OCI-LY7 (cell line): Measurements from ENCODE around the gene PSMB11. TPM values are rescaled to one million over a fixed set of nuclear protein-coding genes. Genes with fewer than 3 reads are reported as not detected.
"Not testable (repeated sequence)": the region's sequence is repeated elsewhere in the genome, so short reads cannot be mapped to it uniquely, and the experiment has no call there.

Experiments used
- BruUV-seq: library from RNA; stranded (reverse); fragments of 400-500 nt; replicated peaks from 2 replicates; lab custom pipeline; 2021; lab: Mats Ljungman, UMichigan
- CTCF ChIA-PET: fragments of 300-600 bp; sonication (Branson Sonifier 250); formaldehyde crosslinking; loops from one replicate; lab custom pipeline; 2022; ENCODE audit warnings: antibody characterized with exemption; ENCODE audit not compliant: unreplicated experiment; lab: Charles Lee
- POLR2A ChIA-PET: fragments of 300-600 bp; sonication (Branson Sonifier 250); formaldehyde crosslinking; loops from one replicate; lab custom pipeline; 2022; ENCODE audit warnings: antibody characterized with exemption; lab: Charles Lee
- DNase-seq: peaks from one replicate; pipeline ENCODE4 v3.0.0-alpha.2; 2015; ENCODE audit warnings: low spot score
- H2AFZ ChIP-seq: fragments of 200-600 bp; sonication (generic), shearing (Covaris generic); 2 replicates; pipeline ENCODE4 v1.6.1; 2014; ENCODE audit warnings: mild to moderate bottlenecking, antibody characterized with exemption, low read length, moderate library complexity
- H3K27ac ChIP-seq: fragments of 200-600 bp; sonication (generic); 2 replicates; pipeline ENCODE4 v1.5.1; 2014; ENCODE audit warnings: mixed run types, low read depth, mild to moderate bottlenecking, moderate library complexity, low read length, inconsistent platforms; ENCODE audit not compliant: poor library complexity, severe bottlenecking
- H3K36me3 ChIP-seq: fragments of 200-600 bp; sonication (generic); 2 replicates; pipeline ENCODE4 v1.6.1; 2014; ENCODE audit warnings: mild to moderate bottlenecking, antibody characterized with exemption, low read length, moderate library complexity, mixed read lengths; ENCODE audit not compliant: insufficient read depth
- H3K4me1 ChIP-seq: fragments of 200-600 bp; sonication (generic); 2 replicates; pipeline ENCODE4 v1.5.1; 2014; ENCODE audit warnings: mild to moderate bottlenecking, low read length; ENCODE audit not compliant: insufficient read depth, poor library complexity, severe bottlenecking
- H3K4me2 ChIP-seq: fragments of 200-600 bp; sonication (generic); 2 replicates; pipeline ENCODE4 v1.6.1; 2014; ENCODE audit warnings: mild to moderate bottlenecking, low read length
- H3K4me3 ChIP-seq: fragments of 200-600 bp; sonication (generic); 2 replicates; pipeline ENCODE4 v1.5.1; 2014; ENCODE audit warnings: mild to moderate bottlenecking, low read depth, low read length; ENCODE audit not compliant: poor library complexity, severe bottlenecking
- H3K79me2 ChIP-seq: fragments of 200-600 bp; sonication (generic); 2 replicates; pipeline ENCODE4 v1.6.1; 2016; ENCODE audit warnings: low read depth, mild to moderate bottlenecking, low read length, moderate library complexity, mixed read lengths; ENCODE audit not compliant: insufficient read depth
- H3K9me2 ChIP-seq: fragments of 200-600 bp; sonication (generic); 2 replicates; pipeline ENCODE4 v1.6.1; 2016; ENCODE audit warnings: mild to moderate bottlenecking, low read length, mixed read lengths; ENCODE audit not compliant: insufficient read depth
- H3K9me3 ChIP-seq: fragments of 200-600 bp; sonication (generic); 2 replicates; pipeline ENCODE4 v1.6.1; 2014; ENCODE audit warnings: mild to moderate bottlenecking, mixed run types, low read length, mixed read lengths
- H4K20me1 ChIP-seq: fragments of 200-600 bp; sonication (generic); 2 replicates; pipeline ENCODE4 v1.6.1; 2014; ENCODE audit warnings: mild to moderate bottlenecking, antibody characterized with exemption, low read length, moderate library complexity, mixed read lengths; ENCODE audit not compliant: insufficient read depth
- EZH2phosphoT487 ChIP-seq: fragments of 200-600 bp; sonication (generic); IDR thresholded peaks from 2 replicates; pipeline ENCODE4 v1.6.1; 2018; ENCODE audit warnings: low read depth, borderline replicate concordance, mild to moderate bottlenecking, mixed run types, antibody characterized with exemption, low read length, moderate library complexity, mixed read lengths
- intact Hi-C: fragments of 100-400 bp; cut with micrococcal nuclease; formaldehyde crosslinking; loops from one replicate; pipeline ENCODE4 v1.10.0; 2022; ENCODE audit not compliant: unreplicated experiment
- total RNA-seq, 2 experiments: library from RNA; depleted of rRNA in 1 of 2; stranded (reverse); fragments of >200 nt in 1 of 2; shearing (Covaris generic) in 1 of 2; gene quantifications; 2 replicates each; pipeline ENCODE4 v1.2.3, GENCODE V29; 2014 to 2022
- TF ChIP-seq, protein P1 (sequence below): fragments of 200-600 bp; sonication (generic); conservative IDR thresholded peaks from 2 replicates; pipeline ENCODE4 v1.5.1; 2014; ENCODE audit warnings: mild to moderate bottlenecking, antibody characterized with exemption, low read length, moderate library complexity, mixed read lengths

PSMB11 gene
- total RNA-seq, 2 experiments from 2014 or later = not detected

- no peak for DNase-seq
- POLR2A ChIA-PET = interaction anchor here (1.7 kb wide), 1 partner anchor 9 kb away, joined by 7 read pairs; no protein-coding TSS in a partner anchor
- intact Hi-C loops = no loop called here
These were observed 43.5 kb upstream of the PSMB11 start for GRCh38 chr14:22998329-22999012.

DNA sequence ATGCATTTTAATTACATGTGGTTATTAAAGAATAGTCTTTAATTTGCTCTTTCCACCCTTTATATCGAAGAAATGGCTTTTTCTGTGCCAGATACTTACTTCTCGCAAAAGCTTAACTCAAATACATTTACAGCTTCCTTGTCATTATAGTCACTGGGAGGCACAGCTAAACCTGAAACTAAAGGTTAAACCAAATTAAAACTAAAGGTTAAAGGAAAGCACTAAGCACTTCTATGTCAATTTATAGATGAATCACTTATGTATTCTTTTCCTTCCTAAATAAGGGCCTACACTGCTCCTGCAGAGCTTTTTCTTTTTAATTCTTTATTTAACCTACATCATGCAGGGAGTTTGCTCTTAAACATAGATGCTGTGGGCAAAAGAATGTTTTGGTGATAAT, 41.2 kb upstream of the PSMB11 start:
- no peak overlapping the region for H3K4me2 ChIP-seq
- H2AFZ ChIP-seq = no peak overlapping the region
- BruUV-seq = no TSS peak
- intact Hi-C loops = no loop called here
- no peaks in the 10 kb centered on the region for H3K9me3 ChIP-seq
- DNase-seq = no peak
- H3K36me3 ChIP-seq = no peaks in the 10 kb centered on the region
- peaks cover 7% of the 10 kb centered on the region for H3K4me1 ChIP-seq
- POLR2A ChIA-PET = interaction anchor here (1.0 to 1.8 kb wide), 3 partner anchors 10 to 56 kb away, joined by 3 to 5 read pairs (median 4); no protein-coding TSS in a partner anchor
- peaks cover 5% of the 10 kb centered on the region; the same call in 1 of the 2 replicates for H3K79me2 ChIP-seq
- H4K20me1 ChIP-seq = no peaks in the 10 kb centered on the region
- no peak overlapping the region for H3K4me3 ChIP-seq
- no peaks in the 10 kb centered on the region for H3K9me2 ChIP-seq
- no peak for TF ChIP-seq EZH2phosphoT487
- TF ChIP-seq, protein P1, sequence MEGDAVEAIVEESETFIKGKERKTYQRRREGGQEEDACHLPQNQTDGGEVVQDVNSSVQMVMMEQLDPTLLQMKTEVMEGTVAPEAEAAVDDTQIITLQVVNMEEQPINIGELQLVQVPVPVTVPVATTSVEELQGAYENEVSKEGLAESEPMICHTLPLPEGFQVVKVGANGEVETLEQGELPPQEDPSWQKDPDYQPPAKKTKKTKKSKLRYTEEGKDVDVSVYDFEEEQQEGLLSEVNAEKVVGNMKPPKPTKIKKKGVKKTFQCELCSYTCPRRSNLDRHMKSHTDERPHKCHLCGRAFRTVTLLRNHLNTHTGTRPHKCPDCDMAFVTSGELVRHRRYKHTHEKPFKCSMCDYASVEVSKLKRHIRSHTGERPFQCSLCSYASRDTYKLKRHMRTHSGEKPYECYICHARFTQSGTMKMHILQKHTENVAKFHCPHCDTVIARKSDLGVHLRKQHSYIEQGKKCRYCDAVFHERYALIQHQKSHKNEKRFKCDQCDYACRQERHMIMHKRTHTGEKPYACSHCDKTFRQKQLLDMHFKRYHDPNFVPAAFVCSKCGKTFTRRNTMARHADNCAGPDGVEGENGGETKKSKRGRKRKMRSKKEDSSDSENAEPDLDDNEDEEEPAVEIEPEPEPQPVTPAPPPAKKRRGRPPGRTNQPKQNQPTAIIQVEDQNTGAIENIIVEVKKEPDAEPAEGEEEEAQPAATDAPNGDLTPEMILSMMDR = no peak
- no peak overlapping the region for H3K27ac ChIP-seq
- CTCF ChIA-PET = interaction anchor here (1.0 kb wide), 1 partner anchor 57 kb away, joined by 3 read pairs; the partner anchor contains the start of gene CDH24

More at GRCh38 chr14:22998329-22999012, 43.5 kb upstream of the PSMB11 start:
- Histone ChIP-seq H3K27ac (no peak overlapping the region), H4K20me1 (no peaks in the 10 kb centered on the region), H3K36me3 (no peaks in the 10 kb centered on the region), H3K4me3 (no peak overlapping the region), H3K79me2 (no peaks in the 10 kb centered on the region), H3K9me3 (no peaks in the 10 kb centered on the region), H3K4me1 (peaks cover 4% of the 10 kb centered on the region), H3K4me2 (no peak overlapping the region), H2AFZ (no peak overlapping the region), H3K9me2 (no peaks in the 10 kb centered on the region)
- CTCF ChIA-PET = interaction anchor here (0.7 kb wide), 1 partner anchor 55 kb away, joined by 3 read pairs; no protein-coding TSS in a partner anchor
- no TSS peak for BruUV-seq
- TF ChIP-seq, protein P1 = no peak
- no peak for TF ChIP-seq EZH2phosphoT487

DNA sequence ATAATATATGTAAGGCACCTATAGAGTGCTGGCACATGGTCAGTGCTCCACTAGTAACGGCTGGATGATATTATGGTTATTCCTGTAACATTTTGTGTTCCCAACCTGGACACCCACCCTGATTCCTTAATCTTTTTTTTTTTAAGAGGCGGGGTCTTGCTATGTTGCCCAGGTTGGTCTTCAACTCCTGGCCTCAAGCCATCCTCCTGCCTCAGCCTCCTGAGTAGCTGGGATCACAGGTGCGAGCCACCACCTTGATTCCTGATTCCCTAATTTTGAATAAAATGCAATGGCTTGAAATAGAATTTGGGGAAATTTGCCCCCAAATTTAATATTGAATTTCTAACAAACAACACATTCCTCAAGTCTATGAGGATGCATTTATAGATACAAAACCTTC, 39.4 kb upstream of the PSMB11 start:
- Histone ChIP-seq H3K36me3 (no peaks in the 10 kb centered on the region), H3K4me1 (peaks cover 17% of the 10 kb centered on the region), H4K20me1 (no peaks in the 10 kb centered on the region), H3K9me2 (no peaks in the 10 kb centered on the region), H3K4me2 (no peak overlapping the region), H3K4me3 (no peak overlapping the region), H3K79me2 (peaks cover 15% of the 10 kb centered on the region; the same call in 1 of the 2 replicates), H2AFZ (no peak overlapping the region), H3K9me3 (no peaks in the 10 kb centered on the region), H3K27ac (no peak overlapping the region)
- TF ChIP-seq, protein P1 = no peak
- no peak for TF ChIP-seq EZH2phosphoT487
- BruUV-seq = no TSS peak
- ChIA-PET CTCF (no interaction called here), POLR2A (interaction anchor here (0.6 kb wide), 1 partner anchor 47 kb away, joined by 3 read pairs; no protein-coding TSS in a partner anchor)
- no peak for DNase-seq
- intact Hi-C loops = no loop called here

DNA sequence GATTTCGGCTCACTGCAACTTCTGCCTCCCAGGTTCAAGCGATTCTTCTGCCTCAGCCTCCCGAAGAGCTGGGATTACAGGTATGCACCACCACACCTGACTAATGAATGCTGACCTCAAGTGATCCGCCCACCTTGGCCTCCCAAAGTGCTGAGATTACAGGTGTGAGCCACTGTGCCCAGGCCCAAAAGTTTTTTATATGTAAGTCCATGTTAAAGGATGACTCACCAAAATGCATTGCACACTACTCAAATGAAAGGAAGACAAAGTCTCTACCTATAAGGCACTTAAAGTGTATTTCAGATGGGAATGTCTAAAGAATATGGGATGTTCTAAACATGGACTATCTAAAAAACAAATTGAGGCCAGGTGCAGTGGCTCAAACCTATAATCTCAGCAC, 37.7 kb upstream of the PSMB11 start:
- H3K9me3 ChIP-seq, H3K9me2 ChIP-seq, H3K4me3 ChIP-seq, CTCF ChIA-PET, intact Hi-C loops, H2AFZ ChIP-seq, BruUV-seq, DNase-seq, H3K27ac ChIP-seq, H4K20me1 ChIP-seq, H3K36me3 ChIP-seq, H3K4me2 ChIP-seq: not testable (repeated sequence)
- peaks cover 34% of the 10 kb centered on the region for H3K4me1 ChIP-seq
- peaks cover 30% of the 10 kb centered on the region; the same call in 1 of the 2 replicates for H3K79me2 ChIP-seq
- POLR2A ChIA-PET = interaction anchor here (1.3 kb wide), 1 partner anchor 10 kb away, joined by 4 read pairs; no protein-coding TSS in a partner anchor
